8988T (cell line): ENCODE measurements around the gene ARFGAP3.
"Not testable (repeated sequence)": the region's sequence is repeated elsewhere in the genome, so short reads cannot be mapped to it uniquely, and the experiment has no call there.

Experiments used
- DNase-seq: peaks from one replicate; pipeline ENCODE4 v3.0.0; 2011

ARFGAP3 gene

GRCh38 chr22:42763965-42764480 is 93.0 kb downstream of the ARFGAP3 start:
- no peak for DNase-seq

DNA sequence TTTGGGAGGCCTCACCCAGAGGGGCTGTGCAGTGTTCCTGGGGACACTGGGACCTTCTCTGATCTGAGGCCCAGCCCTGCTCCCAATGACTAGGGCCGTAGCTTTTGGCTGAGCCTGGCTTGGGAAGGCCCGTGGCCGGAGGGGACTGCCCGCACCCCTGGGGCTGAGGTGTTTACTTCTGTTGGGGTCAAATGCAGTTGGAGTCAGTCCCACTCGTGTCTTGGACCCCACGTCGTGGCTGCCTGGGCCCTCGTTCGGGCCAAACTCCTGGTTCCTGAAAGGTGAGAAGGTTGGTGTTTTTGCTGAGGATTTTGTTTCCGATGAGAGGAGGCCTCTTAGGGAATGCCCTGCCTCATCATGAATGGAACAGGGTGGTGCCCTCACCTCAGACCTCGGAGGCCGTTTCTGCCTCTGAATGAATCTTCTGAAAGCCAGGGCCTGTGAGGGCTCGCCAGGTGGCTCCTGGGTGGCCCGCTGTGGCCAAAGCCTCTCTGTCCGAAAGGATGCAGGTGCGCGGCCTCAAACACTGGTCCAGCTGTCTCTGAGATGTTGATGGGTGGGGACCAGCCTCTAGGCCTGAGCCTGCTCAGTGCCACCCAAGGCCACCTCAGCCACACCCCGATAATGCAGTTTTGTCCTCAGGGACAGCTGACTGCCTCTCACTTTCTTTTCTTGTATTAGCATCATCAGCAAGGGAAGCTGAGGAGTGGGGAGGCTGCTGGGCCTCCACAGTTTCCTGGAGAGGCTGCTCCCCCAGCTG is 96.1 kb downstream of the ARFGAP3 start:
- no peak for DNase-seq

DNA sequence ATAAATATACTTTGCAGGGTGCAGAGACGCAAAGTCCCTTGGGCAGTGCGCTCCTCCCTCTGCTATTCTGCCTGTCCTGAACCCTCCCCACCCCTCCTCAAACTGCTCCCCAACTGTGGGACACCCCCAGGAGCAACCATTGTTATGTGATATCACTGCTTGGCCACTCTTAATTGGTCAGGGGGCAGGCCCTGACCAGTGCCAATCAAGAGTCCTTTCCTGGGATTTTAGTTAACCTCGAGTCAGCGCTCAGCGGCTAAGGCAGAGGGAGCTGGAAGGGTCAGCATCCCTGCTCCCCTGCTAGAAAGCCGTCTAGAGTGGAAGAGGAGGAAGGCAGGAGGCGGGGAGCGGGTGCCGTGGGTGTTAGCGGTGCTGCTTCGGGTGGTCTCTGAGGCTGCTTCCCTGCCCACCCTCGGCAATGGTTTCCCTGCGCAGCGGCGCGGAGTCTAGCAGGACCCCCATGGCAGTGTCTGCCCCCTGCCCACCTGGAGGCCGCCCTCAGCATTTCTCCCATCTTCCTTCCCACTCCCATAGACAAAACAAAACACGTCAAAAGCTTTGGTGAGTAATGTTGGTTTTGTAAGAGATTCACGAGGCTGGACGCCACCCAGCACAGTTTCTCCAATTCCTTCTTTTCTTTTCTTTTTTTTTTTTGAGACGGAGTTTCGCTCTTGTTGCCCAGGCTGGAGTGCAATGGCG is 98.0 kb downstream of the ARFGAP3 start:
- no peak for DNase-seq

DNA sequence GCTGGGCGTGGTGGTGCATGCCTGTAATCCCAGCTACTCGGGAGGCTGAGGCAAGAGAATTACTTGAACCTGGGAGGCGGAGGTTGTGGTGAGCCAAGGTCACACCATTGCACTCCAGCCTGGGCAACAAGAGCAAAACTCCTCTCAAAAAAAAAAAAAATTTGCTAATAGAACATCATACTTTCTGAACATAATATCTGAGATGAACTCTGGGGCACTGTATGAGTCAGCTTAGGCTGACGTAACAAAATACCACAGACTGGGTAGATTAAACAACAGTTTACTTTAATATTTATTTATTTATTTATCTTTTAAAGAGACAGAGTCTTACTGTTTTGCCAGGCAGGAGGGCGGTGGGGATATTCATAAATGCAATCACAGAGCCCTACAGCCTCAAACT is 101.5 kb downstream of the ARFGAP3 start:
- not testable (repeated sequence) for DNase-seq

DNA sequence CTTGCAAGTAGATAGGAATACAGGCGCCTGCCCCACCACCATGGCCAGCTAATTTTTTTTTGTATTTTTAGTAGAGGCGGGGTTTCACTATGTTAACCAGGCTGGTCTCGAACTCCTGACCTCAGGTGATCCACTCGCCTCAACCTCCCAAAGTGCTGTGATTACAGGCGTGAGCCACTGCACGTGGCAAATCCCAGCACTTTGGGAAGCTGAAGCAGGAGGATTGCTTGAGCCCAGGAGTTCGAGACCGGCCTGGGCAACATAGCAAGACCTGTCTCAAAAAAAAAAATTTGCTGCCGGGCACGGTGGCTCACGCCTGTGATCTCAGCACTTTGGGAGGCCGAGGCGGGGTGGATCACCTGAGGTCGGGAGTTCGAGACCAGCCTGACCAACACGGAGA is 102.0 kb downstream of the ARFGAP3 start:
- DNase-seq, result not testable (repeated sequence)

- DNase-seq, result no peak
These were observed 102.4 kb downstream of the ARFGAP3 start for GRCh38 chr22:42754658-42755057.

GRCh38 chr22:42752912-42753311 is 104.2 kb downstream of the ARFGAP3 start:
- no peak for DNase-seq

- no peak for DNase-seq
These were observed 104.8 kb downstream of the ARFGAP3 start for GRCh38 chr22:42752230-42752746.

- not testable (repeated sequence) for DNase-seq
These were observed 106.7 kb downstream of the ARFGAP3 start for GRCh38 chr22:42750421-42750820.

DNA sequence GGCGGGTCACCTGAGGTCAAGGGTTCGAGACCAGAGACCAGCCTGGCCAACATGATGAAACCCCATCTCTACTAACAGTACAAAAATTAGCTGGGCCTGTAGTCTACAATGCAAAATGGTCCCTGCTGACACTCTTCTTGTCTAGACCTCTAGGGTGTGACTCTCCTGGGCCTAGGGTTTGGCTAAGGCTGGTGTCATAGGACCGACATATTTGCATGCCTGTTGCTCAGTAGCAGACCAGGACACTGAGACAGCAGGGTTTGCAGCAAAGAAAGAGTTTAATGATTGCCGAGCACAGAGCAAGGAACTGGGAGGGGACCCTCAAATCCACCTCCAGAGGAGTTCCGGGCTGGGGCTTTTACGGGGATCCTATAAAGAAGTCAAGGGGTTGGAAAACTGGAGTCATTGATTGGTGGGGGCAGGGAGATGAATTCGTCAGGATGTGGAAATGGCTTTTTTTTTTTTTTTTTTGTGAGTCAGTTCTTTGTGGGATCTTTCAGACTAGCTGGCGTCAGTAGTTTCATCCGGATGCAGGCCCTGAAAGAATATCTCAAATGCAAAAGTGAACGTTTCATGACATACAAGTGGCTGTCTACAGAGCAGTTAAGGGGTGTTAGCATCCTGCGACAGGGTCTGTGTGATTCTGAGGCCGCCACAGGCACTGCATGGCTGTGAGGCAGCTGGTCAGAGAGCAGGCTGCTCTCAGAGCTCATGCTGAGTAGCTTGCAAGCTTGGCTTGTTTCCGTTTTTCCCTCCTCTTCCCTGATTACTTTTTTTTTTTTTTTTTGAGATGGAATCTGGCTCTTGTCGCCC is 109.2 kb downstream of the ARFGAP3 start:
- DNase-seq, result no peak
